ENCODE results near the gene IGF2BP2.
"Not testable (repeated sequence)": the region's sequence is repeated elsewhere in the genome, so short reads cannot be mapped to it uniquely, and the experiment has no call there.

IGF2BP2 gene

GRCh38 chr3:185831990-185832389, 7.1 kb upstream of the IGF2BP2 start:
- no peak for DNase-seq

DNA sequence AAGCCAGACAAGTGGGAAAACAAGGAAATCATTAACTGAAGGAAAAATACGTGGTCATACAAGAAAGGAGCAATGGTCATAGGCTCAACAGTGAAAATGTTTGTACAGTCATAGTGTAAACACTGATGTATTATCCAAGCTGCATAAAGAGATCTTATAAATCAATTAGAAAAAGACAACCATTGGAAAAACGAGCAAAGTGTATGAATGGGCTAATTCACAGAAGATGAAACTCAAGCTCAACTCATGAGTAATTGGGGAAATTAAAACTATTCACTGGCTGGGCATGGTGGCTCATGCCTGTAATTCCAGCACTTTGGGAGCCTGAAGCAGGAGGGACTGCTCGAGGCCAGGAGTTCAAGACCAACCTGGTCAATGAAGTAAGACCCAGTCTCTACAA, 6.4 kb upstream of the IGF2BP2 start:
- DNase-seq = peak; percentile 72

- DNase-seq = no peak
Observed at GRCh38 chr3:185830018-185830797, 5.4 kb upstream of the IGF2BP2 start.

GRCh38 chr3:185828755-185829154, 3.9 kb upstream of the IGF2BP2 start:
- no peak for DNase-seq

GRCh38 chr3:185827595-185828344, 2.9 kb upstream of the IGF2BP2 start:
- no peak for DNase-seq

DNA sequence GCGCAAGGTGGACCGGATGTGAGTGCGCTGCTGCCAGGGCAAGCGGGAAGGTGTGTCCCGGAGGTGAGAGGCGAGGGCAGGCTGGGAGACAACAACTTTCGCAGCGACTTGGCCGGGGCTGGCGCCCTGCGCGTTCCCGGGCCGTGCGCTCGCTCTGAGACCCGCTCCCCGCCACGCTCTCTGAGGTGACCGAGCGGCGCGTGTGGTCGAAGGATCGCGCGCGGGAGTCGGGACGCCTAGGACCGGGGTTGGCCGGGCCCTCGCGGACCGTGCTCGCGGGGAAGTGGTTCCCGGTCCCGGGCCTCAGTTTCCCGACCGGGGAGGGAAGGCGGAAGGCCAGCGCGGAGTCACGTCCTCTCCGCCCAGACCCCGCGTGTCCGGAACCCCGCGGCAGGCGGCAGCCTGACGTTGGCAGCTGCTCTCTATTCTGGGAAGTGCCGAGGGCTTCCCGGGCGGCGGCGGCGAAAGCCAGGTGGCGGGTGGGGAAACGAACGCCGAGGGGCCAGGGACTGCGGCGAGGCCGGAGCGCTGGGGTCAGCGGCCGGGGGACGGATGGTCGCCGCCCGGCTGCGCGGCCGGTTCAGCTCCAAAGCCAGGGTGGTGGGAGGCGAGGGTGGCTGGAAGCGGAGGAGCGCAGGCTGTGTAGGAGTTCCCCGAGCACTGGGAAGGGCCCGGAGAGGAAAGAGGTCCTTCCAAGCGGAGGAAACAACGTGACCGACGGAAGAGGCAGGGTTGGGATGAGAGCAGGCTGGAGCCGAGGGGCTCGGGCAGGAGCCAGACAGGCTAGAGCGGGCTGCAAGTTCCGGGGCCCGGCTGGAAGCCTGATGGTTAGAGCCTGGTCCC, 1.0 kb upstream of the IGF2BP2 start:
- peak; percentile 79 for DNase-seq

- DNase-seq = peak; percentile 67
Observed at GRCh38 chr3:185824051-185825005, 514 bp downstream of the IGF2BP2 start.

DNA sequence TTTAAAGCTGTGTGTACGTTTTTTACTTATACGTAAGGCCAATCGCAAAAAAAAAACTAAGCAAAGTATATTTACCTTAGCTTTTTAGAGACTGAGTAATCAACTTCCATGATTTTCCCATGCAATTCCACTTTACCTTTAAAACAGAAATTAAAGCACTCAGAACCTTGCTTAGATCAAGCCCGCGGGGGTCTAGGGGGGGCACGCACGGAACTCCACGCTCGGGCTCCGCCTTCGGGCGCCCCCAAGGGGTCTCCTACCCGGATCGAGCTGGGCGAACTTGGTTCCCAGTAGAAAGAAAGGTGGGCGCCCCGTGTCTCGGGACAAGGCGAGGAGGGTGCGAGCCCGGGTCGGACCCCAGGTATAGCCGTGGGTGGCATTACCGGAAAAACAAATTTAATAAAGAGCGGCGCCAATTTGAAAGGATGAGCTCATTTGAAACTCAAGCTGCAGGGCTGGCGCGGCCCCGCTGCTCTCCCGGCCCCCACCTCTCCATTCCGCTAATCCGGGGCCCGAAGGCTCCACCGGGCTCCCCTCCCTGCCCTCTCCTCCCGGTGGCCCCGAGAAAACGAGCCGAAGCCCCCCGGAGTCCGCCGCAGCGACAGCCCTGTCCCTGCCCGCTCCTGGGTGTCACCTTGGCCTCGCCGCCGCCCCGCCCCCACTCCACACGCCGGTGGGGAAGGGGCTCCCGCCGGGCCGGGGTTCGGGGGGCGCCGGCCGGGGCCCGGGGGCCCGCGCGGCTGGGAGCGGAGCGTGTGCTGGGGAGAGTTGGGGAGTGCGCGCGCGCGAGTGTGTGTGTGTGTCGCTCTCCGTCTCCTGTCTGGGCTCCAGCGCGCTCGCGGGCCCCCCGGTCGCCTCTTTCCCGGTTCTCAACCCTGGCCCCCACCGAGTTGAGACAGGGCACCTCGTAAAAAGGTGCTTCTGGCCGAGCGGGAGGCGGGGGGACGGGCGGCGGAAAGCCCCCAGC, 1.5 kb downstream of the IGF2BP2 start:
- DNase-seq = peak; percentile 62

DNA sequence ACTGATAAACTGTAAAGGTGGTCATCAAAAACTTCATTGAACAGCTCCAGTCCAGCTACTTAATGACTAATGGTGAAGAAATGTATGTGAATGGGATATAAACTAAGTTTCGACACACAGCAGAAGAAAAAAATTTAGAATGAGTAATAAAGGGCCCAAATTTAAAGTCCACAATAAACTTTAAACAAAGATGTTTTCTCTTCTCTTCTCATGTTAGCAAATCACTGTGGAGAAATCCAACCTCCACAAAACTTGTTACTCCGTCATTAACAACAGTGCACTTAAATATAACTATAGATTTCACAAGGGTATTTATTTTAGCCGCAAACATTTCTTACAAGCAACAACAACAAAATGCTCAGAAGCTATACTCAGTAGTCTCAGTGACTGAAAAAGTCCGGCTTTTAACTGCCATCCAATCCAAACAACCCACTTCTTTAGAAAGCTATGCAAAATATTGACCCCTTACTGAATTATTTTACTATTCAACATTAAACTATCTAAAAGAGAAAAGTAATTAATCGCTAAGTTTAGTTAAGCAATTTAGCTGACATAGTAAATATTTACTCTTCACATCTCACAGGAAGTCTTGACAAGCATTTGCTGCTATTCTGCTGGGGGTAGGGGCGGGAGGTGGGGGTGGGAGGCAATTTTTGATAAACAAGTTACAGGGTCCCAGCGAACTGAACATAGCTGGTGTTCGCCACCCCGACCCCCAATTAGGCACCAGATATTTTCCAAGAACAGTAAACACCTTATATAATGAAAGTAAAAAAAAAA, 2.4 kb downstream of the IGF2BP2 start:
- peak; percentile 8 for DNase-seq

GRCh38 chr3:185820973-185821758, 3.7 kb downstream of the IGF2BP2 start:
- DNase-seq = peak; percentile 49

GRCh38 chr3:185818267-185818875, 6.5 kb downstream of the IGF2BP2 start:
- DNase-seq = peak; percentile 16

DNA sequence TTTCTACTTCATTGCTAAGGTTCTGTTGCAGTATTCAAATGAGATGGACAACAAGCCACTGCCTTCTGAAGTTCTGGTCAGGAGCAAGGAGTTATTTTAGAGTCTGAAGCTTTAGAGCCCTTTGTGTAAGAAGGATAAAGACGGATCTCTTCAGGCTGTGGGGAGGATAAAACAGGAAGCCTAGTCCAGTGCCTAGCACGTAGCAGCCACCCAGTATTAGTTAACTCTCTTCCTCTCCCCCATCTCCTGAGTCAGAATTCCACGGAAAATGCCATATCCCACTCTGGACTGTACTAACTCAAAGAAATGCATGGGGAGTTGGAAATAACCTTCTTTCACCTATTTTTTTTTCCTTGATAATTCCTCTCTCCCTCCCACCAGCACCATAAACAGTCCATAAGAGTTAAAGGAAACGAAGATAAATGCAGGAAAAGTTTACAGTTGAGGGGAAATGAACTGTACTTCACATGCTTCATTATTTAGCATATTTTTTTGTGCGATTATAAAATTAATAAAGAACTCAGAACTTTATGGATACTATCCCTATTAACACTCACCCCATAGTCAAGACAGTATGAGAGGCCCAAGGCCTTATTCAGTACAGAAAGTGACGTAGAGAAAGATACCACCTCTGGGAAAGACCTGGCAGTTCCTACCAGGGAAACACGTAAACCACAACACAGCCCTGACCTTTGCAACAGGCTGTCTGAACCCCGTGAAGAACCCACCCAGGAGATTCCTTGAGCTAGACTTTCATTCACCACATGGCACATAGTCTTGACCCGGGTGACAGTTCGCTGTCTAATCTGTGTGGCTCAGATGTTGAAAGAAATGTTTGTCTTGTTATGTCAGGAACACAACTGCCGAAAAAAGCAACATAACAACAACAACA, 9.2 kb downstream of the IGF2BP2 start:
- no peak for DNase-seq

- DNase-seq = no peak
Observed at GRCh38 chr3:185813691-185814215, 11.1 kb downstream of the IGF2BP2 start.

GRCh38 chr3:185813205-185813604, 11.6 kb downstream of the IGF2BP2 start:
- DNase-seq = no peak

DNA sequence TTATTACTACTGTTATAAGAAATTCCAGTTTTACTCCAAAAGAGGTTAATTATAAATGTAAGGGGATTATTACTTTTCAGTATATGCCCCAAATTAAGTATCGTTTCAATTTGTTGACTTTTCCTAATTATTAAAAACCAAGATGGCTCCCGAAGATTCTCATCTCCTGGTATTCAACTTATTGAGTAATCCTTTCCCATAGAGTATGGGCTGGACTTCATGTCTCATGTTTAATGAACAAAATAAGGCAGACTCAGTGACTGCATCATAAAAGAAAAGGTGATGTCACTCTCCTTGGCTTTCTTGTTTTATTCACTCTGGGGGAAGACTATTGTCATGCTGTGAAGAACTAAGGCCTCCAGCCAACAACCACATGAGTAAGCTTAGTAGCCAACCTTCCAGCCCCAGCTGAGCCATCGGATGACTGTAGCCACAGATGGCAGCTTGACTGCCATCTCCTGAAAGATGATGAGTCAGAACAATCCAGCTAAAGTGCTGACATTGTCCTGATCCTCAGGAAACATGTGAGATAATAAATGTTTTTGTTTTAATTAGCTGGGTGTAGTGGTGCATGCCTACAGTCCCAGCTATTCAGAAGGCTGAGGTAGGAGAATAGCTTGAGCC, 17.3 kb downstream of the IGF2BP2 start:
- peak; percentile 46 for DNase-seq

GRCh38 chr3:185798831-185799110, 26.1 kb downstream of the IGF2BP2 start:
- DNase-seq = not testable (repeated sequence)
